Measurements from ENCODE around the gene TNFSF4.

TNFSF4 gene

GRCh38 chr1:173187671-173188237 is 19.4 kb downstream of the TNFSF4 start:
- Histone ChIP-seq H3F3A (ENCODE audit: insufficient read depth) (no peaks in the 10 kb centered on the region), H3K27ac (ENCODE audit: low read depth, low read length) (no peak overlapping the region), H2AFZ (ENCODE audit: low read depth, low read length, severe bottlenecking) (no peak overlapping the region), H3K36me3 (ENCODE audit: low read length) (no peaks in the 10 kb centered on the region), H4K20me1 (ENCODE audit: low read depth, low read length) (no peaks in the 10 kb centered on the region), H3K9me3 (ENCODE audit: insufficient read depth, low read length) (no peaks in the 10 kb centered on the region), H3K79me2 (ENCODE audit: insufficient read depth, low read length) (no peaks in the 10 kb centered on the region), H3K4me3 (ENCODE audit: insufficient read depth, low read length, poor library complexity, severe bottlenecking) (no peak overlapping the region), H3K9ac (ENCODE audit: low read length) (no peak overlapping the region), H3K27me3 (ENCODE audit: low read length) (no peaks in the 10 kb centered on the region), H3K4me2 (ENCODE audit: low read depth, low read length, poor library complexity, severe bottlenecking) (no peak overlapping the region), H3K9me2 (replicated peaks; ENCODE audit: insufficient read depth, low read length) (no peaks in the 10 kb centered on the region)
- no peak for TF ChIP-seq EZH2phosphoT487 (conservative IDR thresholded peaks at IDR 0.05; ENCODE audit: low read length)

- H3K27ac ChIP-seq (ENCODE audit: low read depth, low read length) = no peak overlapping the region
- no peaks in the 10 kb centered on the region for H3K9me3 ChIP-seq (ENCODE audit: insufficient read depth, low read length)
- no peaks in the 10 kb centered on the region for H3K36me3 ChIP-seq (ENCODE audit: low read length)
- H4K20me1 ChIP-seq (ENCODE audit: low read depth, low read length) = no peaks in the 10 kb centered on the region
- no peaks in the 10 kb centered on the region for H3K9me2 ChIP-seq (replicated peaks; ENCODE audit: insufficient read depth, low read length)
- no peaks in the 10 kb centered on the region for H3K27me3 ChIP-seq (ENCODE audit: low read length)
- H3K9ac ChIP-seq (ENCODE audit: low read length) = no peak overlapping the region
- no peak overlapping the region for H3K4me2 ChIP-seq (ENCODE audit: low read depth, low read length, poor library complexity, severe bottlenecking)
- H2AFZ ChIP-seq (ENCODE audit: low read depth, low read length, severe bottlenecking) = no peak overlapping the region
- H3F3A ChIP-seq (ENCODE audit: insufficient read depth) = no peaks in the 10 kb centered on the region
- TF ChIP-seq CTCF (IDR thresholded peaks at IDR 0.05; ENCODE audit: insufficient read depth, low read length, poor library complexity, severe bottlenecking) (no peak), EZH2phosphoT487 (conservative IDR thresholded peaks at IDR 0.05; ENCODE audit: low read length) (no peak)
- no peaks in the 10 kb centered on the region for H3K79me2 ChIP-seq (ENCODE audit: insufficient read depth, low read length)
- no peak overlapping the region for H3K4me3 ChIP-seq (ENCODE audit: insufficient read depth, low read length, poor library complexity, severe bottlenecking)
These were observed 25.3 kb downstream of the TNFSF4 start for GRCh38 chr1:173181791-173182190.

GRCh38 chr1:173176246-173176645 is 30.9 kb downstream of the TNFSF4 start:
- Histone ChIP-seq H4K20me1 (ENCODE audit: low read depth, low read length) (no peaks in the 10 kb centered on the region), H3K4me3 (ENCODE audit: insufficient read depth, low read length, poor library complexity, severe bottlenecking) (no peak overlapping the region), H3K79me2 (ENCODE audit: insufficient read depth, low read length) (no peaks in the 10 kb centered on the region), H3K36me3 (ENCODE audit: low read length) (no peaks in the 10 kb centered on the region), H2AFZ (ENCODE audit: low read depth, low read length, severe bottlenecking) (no peak overlapping the region), H3K9ac (ENCODE audit: low read length) (no peak overlapping the region), H3F3A (ENCODE audit: insufficient read depth) (no peaks in the 10 kb centered on the region), H3K9me3 (ENCODE audit: insufficient read depth, low read length) (peaks cover 30% of the 10 kb centered on the region; the same call in 1 of the 2 replicates), H3K27ac (ENCODE audit: low read depth, low read length) (no peak overlapping the region), H3K4me2 (ENCODE audit: low read depth, low read length, poor library complexity, severe bottlenecking) (no peak overlapping the region), H3K9me2 (replicated peaks; ENCODE audit: insufficient read depth, low read length) (no peaks in the 10 kb centered on the region), H3K27me3 (ENCODE audit: low read length) (no peaks in the 10 kb centered on the region)
- TF ChIP-seq CTCF (IDR thresholded peaks at IDR 0.05; ENCODE audit: insufficient read depth, low read length, poor library complexity, severe bottlenecking) (no peak), EZH2phosphoT487 (conservative IDR thresholded peaks at IDR 0.05; ENCODE audit: low read length) (no peak)

- no peaks in the 10 kb centered on the region for H3K27me3 ChIP-seq (ENCODE audit: low read length)
- peaks cover 30% of the 10 kb centered on the region; the same call in 1 of the 2 replicates for H3K9me3 ChIP-seq (ENCODE audit: insufficient read depth, low read length)
- no peaks in the 10 kb centered on the region for H3K79me2 ChIP-seq (ENCODE audit: insufficient read depth, low read length)
- no peak overlapping the region for H3K4me3 ChIP-seq (ENCODE audit: insufficient read depth, low read length, poor library complexity, severe bottlenecking)
- H2AFZ ChIP-seq (ENCODE audit: low read depth, low read length, severe bottlenecking) = no peak overlapping the region
- no peak for TF ChIP-seq EZH2phosphoT487 (conservative IDR thresholded peaks at IDR 0.05; ENCODE audit: low read length)
- TF ChIP-seq CTCF (IDR thresholded peaks at IDR 0.05; ENCODE audit: insufficient read depth, low read length, poor library complexity, severe bottlenecking) = no peak
- no peaks in the 10 kb centered on the region for H3K9me2 ChIP-seq (replicated peaks; ENCODE audit: insufficient read depth, low read length)
- no peaks in the 10 kb centered on the region for H3K36me3 ChIP-seq (ENCODE audit: low read length)
- H3F3A ChIP-seq (ENCODE audit: insufficient read depth) = no peaks in the 10 kb centered on the region
- no peak overlapping the region for H3K27ac ChIP-seq (ENCODE audit: low read depth, low read length)
- H3K4me2 ChIP-seq (ENCODE audit: low read depth, low read length, poor library complexity, severe bottlenecking) = no peak overlapping the region
- H3K9ac ChIP-seq (ENCODE audit: low read length) = no peak overlapping the region
- H4K20me1 ChIP-seq (ENCODE audit: low read depth, low read length) = no peaks in the 10 kb centered on the region
These were observed 31.5 kb downstream of the TNFSF4 start for GRCh38 chr1:173175514-173176145.

Data from SU-DHL-6 (cell line).